Activated CD4-positive, alpha-beta T cell treated with anti-CD3 and anti-CD28 coated beads for 1 hour (primary cell): Measurements from ENCODE around the gene CYB5A.

ENCODE experiments used
- DNase-seq: peaks from one replicate; pipeline ENCODE4 v3.0.0-alpha.2; 2020

CYB5A gene

DNA sequence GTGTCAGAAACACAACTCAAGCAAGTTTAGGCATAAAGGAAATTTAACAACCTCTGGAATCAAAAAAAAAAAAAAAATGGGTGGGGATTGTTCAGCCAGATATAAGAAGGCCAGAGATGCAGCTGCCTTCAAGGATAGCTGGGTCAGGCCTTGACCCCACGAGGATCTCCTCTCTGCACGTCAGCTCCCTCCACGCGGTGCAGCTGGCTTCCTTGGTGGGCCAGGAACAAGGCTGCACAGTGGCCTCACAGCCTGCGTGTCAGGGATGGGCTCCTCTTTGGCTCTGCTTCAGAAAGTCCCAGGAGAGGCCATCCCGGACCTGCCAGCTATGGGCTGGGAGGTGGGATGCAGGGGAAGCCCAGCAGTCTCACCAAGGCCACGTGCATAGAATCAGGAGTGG lies 88.0 kb downstream of the CYB5A start:
- DNase-seq: no peak
